ENCODE results near the gene PBX2. TPM values are rescaled to one million over a fixed set of nuclear protein-coding genes. Genes with fewer than 3 reads are reported as not detected.

PBX2 gene
- total and polyA plus RNA-seq, 4 donors: 1.5 to 52.5 (median 18.7) TPM

DNA sequence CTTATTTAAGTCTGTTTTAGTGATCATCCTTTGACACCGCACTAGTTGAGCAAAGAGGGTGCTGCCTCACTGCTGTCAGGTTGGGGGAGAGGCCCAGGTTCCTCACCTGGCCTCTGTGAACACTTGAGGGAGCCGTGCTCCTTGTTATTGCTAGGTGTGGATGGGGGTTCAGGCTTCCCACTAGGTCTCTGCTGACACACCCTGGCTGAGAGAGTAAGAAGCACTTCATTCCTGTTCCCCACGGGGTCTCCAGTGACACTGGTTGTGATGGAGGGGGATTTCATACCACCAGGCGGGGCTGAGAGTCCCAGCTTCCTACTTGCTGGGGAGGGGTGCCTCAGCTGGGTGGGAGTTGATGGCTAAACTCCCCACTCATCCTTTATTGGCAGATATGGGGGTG is 44.9 kb upstream of the PBX2 start (continued):
- TF ChIP-seq, protein P1, sequence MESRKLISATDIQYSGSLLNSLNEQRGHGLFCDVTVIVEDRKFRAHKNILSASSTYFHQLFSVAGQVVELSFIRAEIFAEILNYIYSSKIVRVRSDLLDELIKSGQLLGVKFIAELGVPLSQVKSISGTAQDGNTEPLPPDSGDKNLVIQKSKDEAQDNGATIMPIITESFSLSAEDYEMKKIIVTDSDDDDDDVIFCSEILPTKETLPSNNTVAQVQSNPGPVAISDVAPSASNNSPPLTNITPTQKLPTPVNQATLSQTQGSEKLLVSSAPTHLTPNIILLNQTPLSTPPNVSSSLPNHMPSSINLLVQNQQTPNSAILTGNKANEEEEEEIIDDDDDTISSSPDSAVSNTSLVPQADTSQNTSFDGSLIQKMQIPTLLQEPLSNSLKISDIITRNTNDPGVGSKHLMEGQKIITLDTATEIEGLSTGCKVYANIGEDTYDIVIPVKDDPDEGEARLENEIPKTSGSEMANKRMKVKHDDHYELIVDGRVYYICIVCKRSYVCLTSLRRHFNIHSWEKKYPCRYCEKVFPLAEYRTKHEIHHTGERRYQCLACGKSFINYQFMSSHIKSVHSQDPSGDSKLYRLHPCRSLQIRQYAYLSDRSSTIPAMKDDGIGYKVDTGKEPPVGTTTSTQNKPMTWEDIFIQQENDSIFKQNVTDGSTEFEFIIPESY (IDR thresholded peaks at IDR 0.05): no peak
- TF ChIP-seq GABPA (IDR thresholded peaks at IDR 0.05 in 1 of 2, conservative IDR thresholded peaks at IDR 0.05 in 1 of 2) (no peak), EGR1 (IDR thresholded peaks at IDR 0.05; ENCODE audit: low read depth in 2 of 2) (no peak), HNF4A (conservative IDR thresholded peaks at IDR 0.05) (no peak), FOXA1 (IDR thresholded peaks at IDR 0.05) (no peak), YY1 (IDR thresholded peaks at IDR 0.05) (no peak), RXRA (IDR thresholded peaks at IDR 0.05) (no peak), NR2F2 (IDR thresholded peaks at IDR 0.05) (no peak), RAD21 (IDR thresholded peaks at IDR 0.05) (no peak)

DNA sequence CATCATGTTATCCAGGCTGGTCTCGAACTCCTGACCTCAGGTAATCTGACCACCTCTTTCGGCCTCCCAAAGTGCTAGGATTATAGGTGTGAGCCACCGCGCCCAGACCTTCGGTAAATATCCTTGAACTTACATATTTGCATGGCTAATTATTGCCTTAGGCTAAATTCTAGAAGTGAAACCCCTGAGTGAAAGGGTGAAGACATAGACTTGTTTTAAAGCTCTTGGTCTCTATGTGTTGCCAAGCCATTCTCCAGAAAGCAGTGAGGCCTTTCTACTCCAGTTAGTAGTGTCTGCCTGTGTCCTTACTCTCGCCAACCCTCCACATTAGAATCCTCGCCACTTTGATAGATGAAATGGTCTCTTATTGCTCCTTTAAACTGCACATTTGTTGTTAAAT is 36.4 kb upstream of the PBX2 start:
- no peak for TF ChIP-seq NR2F2 (IDR thresholded peaks at IDR 0.05)
- TF ChIP-seq JUND (IDR thresholded peaks at IDR 0.05): no peak
- TF ChIP-seq, protein P2, sequence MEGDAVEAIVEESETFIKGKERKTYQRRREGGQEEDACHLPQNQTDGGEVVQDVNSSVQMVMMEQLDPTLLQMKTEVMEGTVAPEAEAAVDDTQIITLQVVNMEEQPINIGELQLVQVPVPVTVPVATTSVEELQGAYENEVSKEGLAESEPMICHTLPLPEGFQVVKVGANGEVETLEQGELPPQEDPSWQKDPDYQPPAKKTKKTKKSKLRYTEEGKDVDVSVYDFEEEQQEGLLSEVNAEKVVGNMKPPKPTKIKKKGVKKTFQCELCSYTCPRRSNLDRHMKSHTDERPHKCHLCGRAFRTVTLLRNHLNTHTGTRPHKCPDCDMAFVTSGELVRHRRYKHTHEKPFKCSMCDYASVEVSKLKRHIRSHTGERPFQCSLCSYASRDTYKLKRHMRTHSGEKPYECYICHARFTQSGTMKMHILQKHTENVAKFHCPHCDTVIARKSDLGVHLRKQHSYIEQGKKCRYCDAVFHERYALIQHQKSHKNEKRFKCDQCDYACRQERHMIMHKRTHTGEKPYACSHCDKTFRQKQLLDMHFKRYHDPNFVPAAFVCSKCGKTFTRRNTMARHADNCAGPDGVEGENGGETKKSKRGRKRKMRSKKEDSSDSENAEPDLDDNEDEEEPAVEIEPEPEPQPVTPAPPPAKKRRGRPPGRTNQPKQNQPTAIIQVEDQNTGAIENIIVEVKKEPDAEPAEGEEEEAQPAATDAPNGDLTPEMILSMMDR (IDR thresholded peaks at IDR 0.05; ENCODE audit: low read depth, low read length, missing input control): no peak
- TF ChIP-seq, protein P1 (IDR thresholded peaks at IDR 0.05): no peak
- no peaks in the 10 kb centered on the region for H3K4me1 ChIP-seq (ENCODE audit: control insufficient read depth in 4 of 4, insufficient read depth in 4 of 4, low read length in 3 of 4)
- no peak for DNase-seq (ENCODE audit: low spot score)
- no peaks in the 10 kb centered on the region for H3K27me3 ChIP-seq (ENCODE audit: control insufficient read depth in 4 of 4, insufficient read depth in 4 of 4, low read length in 3 of 4)
- no peak overlapping the region for H3K27ac ChIP-seq (ENCODE audit: low read depth in 1 of 2, low read length in 2 of 2)
- H3K9me3 ChIP-seq (ENCODE audit: control insufficient read depth in 4 of 4, low read length in 3 of 4): no peaks in the 10 kb centered on the region
- WGBS: 95% methylated on average over 7 of the region's 7 CpGs
- no peak overlapping the region for H3K4me3 ChIP-seq (ENCODE audit: low read depth in 1 of 3, low read length in 3 of 3)
- H3K36me3 ChIP-seq (ENCODE audit: control insufficient read depth in 4 of 4, insufficient read depth in 3 of 4, low read depth in 1 of 4, low read length in 3 of 4): no peaks in the 10 kb centered on the region
- no peak overlapping the region for H3K9ac ChIP-seq (ENCODE audit: low read depth in 1 of 2, low read length in 2 of 2)

DNA sequence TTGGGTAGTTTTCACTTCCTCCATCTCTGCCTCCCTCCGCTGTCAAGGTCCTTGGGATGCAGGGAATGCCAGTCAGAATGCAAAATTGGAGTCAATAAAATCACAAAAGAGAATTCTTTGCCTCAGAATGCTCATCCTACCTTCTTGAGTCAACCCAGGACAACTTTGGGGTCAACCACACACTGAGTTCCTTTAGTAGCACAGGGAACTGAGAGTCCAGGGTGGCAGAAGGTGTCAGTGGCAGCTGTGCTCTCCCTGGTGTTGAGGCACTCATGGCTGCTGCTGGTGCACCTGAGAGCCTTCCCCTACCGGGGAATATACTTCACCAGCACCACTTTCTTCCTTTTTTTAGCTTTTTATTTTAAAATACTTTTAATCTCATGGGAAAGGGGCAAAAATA is 34.7 kb upstream of the PBX2 start:
- no peaks in the 10 kb centered on the region for H3K4me1 ChIP-seq (ENCODE audit: control insufficient read depth in 4 of 4, insufficient read depth in 4 of 4, low read length in 3 of 4)
- H3K4me3 ChIP-seq (ENCODE audit: low read depth in 1 of 3, low read length in 3 of 3): no peak overlapping the region
- H3K27me3 ChIP-seq (ENCODE audit: control insufficient read depth in 4 of 4, insufficient read depth in 4 of 4, low read length in 3 of 4): no peaks in the 10 kb centered on the region
- no peak overlapping the region for H3K27ac ChIP-seq (ENCODE audit: low read depth in 1 of 2, low read length in 2 of 2)
- no peak for TF ChIP-seq TAF1 (conservative IDR thresholded peaks at IDR 0.05)
- H3K9me3 ChIP-seq (ENCODE audit: control insufficient read depth in 4 of 4, low read length in 3 of 4): no peaks in the 10 kb centered on the region
- 78% methylated on average over 2 of the region's 2 CpGs for whole genome bisulfite sequencing
- H3K36me3 ChIP-seq (ENCODE audit: control insufficient read depth in 4 of 4, insufficient read depth in 3 of 4, low read depth in 1 of 4, low read length in 3 of 4): no peaks in the 10 kb centered on the region
- DNase-seq (ENCODE audit: low spot score): no peak
- no peak overlapping the region for H3K9ac ChIP-seq (ENCODE audit: low read depth in 1 of 2, low read length in 2 of 2)
